ENCODE results near the gene GARIN5A.

GARIN5A gene

DNA sequence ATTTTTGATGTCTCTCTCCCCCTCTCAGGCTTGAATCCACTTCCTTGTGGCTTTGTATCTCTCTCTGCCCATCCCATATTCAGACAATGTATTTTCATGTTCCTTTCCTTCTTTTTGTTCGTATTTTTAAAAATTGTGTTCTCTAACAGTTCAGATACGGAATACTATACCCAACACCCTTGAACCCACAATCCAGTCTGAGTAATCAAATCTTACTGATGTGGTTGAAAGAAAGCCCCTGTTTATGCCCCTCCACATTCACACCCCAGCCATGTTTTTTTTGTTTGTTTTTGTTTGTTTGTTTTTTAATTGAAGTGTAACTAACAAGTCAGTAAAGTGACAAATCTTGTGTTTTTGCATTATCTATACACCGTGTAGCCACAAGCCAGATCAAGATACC, 56.5 kb downstream of the GARIN5A start:
- no peak for DNase-seq (ENCODE audit: low read depth)
- no peak for TF ChIP-seq CTCF (IDR thresholded peaks at IDR 0.05; ENCODE audit: low read depth, low read length, missing control alignments)
- peak overlapping the region; percentile 64 for H3K4me3 ChIP-seq (ENCODE audit: low read depth, low read length)

DNA sequence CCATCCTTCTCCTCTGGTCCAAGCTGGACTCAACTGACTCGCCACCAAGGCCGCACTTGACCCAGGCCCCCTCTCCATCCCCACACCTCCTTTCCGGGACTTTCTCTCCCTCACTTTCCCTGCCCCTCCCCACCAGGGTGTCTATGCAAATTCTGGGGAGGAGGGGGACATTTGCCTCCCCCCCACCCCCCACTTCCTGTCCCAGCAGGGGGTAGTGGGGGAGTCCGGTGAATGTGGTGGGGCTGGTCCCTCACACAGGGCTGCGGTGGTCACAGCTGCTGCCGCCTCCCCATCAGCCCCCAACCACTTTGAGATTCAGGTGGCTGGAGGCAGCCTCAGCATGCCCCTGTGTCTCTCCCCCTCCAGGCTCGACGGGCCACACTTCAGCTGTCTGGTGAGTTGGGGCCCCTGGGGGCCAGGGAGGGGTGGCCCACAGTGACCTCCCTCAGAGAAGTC, 57.0 kb downstream of the GARIN5A start:
- DNase-seq (ENCODE audit: low read depth), result no peak
- H3K4me3 ChIP-seq (ENCODE audit: low read depth, low read length), result peak overlapping the region; percentile 64
- TF ChIP-seq CTCF (IDR thresholded peaks at IDR 0.05; ENCODE audit: low read depth, low read length, missing control alignments), result no peak

GRCh38 chr19:50419022-50419579, 57.5 kb downstream of the GARIN5A start:
- no peak for DNase-seq (ENCODE audit: low read depth)

DNA sequence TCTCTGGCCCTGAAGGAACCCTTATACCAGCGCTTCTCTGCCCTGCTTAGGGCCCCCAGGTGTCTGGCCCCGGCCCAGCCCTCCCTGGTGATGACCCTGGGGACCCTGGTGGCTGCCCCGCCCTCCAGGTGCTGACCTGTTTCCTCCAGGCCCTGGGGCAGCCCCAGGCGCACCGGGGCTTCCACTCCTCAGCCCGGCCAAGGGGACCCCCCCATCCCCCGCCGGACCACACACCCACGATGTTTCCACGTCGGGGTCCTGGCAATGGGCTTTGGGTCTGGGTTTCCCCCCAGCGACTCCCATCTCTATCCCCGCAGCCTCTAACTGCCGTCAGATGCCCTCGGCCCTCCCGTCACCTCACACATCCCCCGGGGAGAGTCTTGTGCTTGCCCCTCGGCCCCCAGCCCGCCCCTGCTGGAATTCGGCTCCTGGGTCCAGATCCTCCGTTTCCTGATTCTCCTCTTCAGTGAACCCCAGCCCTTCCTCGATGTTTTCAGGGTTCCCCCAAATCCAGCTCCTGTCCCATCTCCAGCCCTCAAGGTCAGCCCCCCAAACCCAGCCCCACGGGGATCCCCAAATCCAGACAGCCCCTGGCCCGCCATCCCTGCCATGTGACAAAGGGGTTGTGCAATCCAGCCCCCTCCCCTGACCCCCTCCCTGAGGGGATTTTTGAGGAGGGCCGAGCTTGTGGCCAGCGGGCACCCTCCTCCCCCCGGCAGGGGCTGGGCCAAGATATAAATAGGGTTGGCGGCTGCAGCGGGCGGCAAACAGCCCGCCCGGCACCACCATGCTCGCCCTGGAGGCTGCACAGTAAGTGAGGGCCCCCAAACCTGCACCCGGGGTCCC, 58.2 kb downstream of the GARIN5A start, which contains the start of gene SPIB:
TSS of gene SPIB (plus strand) at position 763 of the 846 bp plus-strand sequence. CDS start at position 788, 25 bp downstream.
- no peak for TF ChIP-seq CTCF (IDR thresholded peaks at IDR 0.05; ENCODE audit: low read depth, low read length, missing control alignments)
- DNase-seq (ENCODE audit: low read depth), result no peak
- peak within 1 kb of the TSS; percentile 64 for H3K4me3 ChIP-seq (ENCODE audit: low read depth, low read length)

More at GRCh38 chr19:50419022-50419579, 57.5 kb downstream of the GARIN5A start:
- peak overlapping the region; percentile 64 for H3K4me3 ChIP-seq (ENCODE audit: low read depth, low read length)
- no peak for TF ChIP-seq CTCF (IDR thresholded peaks at IDR 0.05; ENCODE audit: low read depth, low read length, missing control alignments)

- no peak for DNase-seq (ENCODE audit: low read depth)
- H3K4me3 ChIP-seq (ENCODE audit: low read depth, low read length), result no peak overlapping the region; the same call in 1 of the 2 replicates
- no peak for TF ChIP-seq CTCF (IDR thresholded peaks at IDR 0.05; ENCODE audit: low read depth, low read length, missing control alignments)
Observed at GRCh38 chr19:50417111-50418081, 59.3 kb downstream of the GARIN5A start.
